A375 (cell line): Measurements from ENCODE around the gene VWA3A. TPM values are rescaled to one million over a fixed set of nuclear protein-coding genes. Genes with fewer than 3 reads are reported as not detected.

Source experiments
- total RNA-seq: library from RNA; depleted of rRNA; stranded (reverse); fragments of >200 nt; shearing (Covaris generic); gene quantifications from 2 replicates; pipeline ENCODE4 v1.2.3, GENCODE V29; 2014; rRNA removed

VWA3A gene, protein sequence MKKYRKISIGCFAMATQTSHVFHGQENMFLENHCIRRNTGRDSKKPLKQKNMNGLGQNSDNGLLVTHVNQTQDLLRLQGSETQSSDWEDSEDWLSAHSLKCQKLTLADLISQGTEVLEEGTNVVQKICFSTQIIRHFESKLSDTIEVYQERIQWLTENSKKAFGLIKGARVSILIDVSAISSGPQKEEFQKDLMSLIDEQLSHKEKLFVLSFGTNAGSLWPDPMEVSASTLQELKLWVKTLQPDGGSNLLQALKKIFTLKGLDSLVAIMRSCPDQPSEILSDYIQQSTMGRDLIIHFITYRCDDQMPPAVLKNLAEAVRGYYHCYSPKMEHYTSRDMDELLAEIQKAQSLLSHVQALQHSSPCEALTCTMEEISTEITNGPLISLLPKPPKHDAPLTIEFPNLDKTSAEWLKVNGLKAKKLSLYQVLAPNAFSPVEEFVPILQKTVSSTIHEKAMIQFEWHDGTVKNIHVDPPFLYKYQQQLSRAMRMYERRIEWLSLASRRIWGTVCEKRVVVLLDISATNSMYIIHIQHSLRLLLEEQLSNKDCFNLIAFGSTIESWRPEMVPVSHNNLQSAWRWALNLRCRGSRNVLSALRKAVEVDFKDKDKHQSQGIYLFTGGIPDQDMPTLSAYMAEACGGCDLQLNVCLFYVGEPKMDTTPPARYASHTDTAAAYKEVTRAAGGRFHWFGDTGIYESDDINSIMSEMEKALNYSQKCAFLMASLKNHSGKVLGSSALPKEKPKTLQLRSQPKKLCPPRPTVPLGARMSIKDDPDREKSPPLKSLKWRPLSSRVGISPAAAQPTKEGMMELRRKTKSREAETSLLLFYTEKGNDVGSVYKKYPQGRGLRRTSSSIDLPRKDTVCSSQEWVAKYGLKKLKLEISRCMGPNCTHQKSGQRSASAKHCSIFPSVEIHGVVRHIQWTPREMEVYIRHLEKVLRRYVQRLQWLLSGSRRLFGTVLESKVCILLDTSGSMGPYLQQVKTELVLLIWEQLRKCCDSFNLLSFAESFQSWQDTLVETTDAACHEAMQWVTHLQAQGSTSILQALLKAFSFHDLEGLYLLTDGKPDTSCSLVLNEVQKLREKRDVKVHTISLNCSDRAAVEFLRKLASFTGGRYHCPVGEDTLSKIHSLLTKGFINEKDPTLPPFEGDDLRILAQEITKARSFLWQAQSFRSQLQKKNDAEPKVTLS
- total RNA-seq = 0.04 and 0.37 TPM in 2 replicates

DNA sequence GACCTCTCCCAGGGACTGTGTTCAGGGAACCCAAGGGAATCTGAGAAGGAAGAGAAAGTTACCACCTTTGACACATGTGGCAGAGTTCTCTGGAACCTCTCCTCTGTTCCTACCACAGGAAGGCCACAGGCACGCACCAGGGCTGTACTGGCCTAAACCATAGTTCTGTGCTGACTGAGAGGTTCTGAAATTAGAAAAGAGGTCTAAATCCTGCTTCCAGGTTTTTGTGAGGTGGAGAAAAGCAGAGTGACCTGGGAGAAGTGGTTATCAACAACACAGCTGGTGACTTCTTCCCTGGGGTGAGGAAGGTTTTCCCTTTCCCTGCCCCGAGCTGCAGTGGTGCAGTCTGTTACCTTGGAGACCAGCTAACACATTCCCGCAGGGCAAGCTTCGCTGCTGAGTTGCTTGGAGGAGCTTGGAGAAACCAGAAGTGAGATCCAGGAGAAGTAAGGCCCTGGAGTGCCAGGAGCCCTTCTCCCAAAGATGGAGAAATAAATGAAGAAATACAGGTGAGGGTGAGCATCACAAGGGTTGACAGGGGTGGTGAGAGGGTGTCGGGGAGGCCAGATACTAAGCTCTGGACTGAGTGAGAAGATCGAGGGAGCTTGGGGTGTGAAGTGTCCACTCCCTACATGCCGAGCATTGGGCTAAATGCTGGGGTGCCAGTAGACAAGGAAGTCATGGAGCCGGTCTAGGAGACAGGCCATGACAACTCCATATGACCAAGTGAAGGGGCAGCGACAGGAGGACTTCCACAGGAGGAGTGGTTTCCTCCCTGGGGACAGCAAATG, at the start of gene VWA3A:
VWA3A (plus strand) TSS at position 399 of the 791 bp plus-strand sequence; CDS start at position 496, 97 bp downstream.

DNA sequence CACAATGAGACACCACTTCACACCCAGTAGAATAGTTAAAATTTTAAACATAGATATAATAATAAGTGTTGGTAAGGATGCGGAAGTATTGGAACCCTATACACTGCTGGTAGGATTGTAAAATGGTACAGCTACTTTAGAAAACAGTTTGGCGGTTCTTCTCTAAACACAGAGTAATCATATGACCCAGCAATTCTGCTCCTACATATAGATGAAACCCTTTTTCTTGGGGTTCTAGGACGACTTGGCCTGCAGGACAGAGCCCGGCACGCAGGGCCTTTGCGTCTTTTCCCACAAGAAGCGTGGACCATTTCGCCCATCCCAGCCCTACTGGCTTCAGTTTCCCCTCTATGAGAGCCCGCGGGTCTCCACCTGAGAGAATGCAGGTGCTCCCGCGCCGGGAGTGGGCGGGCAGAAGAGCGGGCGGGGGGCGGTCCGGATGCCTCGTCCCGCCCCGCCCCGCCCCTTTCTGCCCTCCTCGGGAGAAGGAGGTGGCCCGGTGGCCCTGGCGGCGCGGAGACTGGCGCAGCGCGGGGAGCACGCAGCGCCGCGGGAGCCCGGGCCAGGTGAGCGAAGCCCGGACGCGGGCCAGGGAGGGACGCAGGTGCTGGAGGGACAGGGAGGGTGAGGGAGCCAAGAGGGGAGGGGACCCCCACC, 69.8 kb downstream of the VWA3A start, which contains the start of gene SDR42E2:
SDR42E2 (plus strand) TSS at position 508 of the 657 bp plus-strand sequence. CDS start 3,077 bp downstream, outside the sequence.

DNA sequence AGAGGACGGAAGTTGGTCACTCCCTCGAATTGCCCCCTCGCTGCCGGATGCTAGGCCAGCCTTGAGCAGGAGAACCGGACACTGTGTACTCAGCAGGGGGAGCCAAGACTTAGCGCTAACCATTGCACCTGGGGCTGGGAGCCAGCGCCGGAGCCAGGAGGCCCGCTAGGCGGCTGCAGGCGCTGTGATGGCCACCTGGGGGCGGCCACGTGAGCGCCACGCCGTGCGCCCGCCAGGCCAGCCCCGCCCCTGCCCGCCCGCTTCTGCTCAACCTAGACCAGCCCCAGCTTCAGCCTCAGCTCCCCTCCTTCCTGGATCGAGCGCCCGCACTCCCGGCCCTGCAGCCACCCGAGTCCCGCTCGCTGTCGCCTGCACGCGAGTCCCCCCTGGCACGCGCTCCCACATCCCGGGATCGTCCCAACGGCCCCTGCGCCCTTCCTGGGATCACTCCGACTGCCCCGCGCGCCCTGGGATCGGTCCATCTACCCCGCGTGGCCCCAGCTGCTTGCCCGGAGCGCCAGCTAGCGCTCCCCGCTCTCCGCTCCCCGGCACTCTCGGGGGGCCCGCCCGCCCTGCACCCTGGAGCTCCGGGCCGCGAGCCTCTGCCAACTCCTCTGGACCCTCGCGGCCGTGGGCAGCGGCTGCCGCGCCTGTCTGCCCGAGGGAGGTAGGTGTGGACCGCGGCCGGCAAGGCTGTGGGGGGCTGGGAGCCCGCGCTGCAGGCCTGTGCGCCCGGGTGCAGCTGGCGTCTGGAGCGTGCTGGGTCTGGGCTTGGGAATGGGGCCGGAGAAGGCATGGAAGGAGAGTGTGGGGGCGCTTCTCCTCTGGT, 113.9 kb downstream of the VWA3A start, which contains the start of gene EEF2K:
EEF2K (plus strand) TSS at position 266 of the 829 bp plus-strand sequence. CDS start 19,452 bp downstream, outside the sequence.

Other genes with a start within 250 kb of the VWA3A start
- 15.9 and 20.0 TPM in 2 replicates for gene NPIPB4, start 234.8 kb upstream of the VWA3A start, total RNA-seq
- 92.2 and 102 TPM in 2 replicates for gene UQCRC2, start 139.2 kb upstream of the VWA3A start, total RNA-seq
- gene PDZD9, start 91.4 kb upstream of the VWA3A start, total RNA-seq = not detected in 2 replicates
- 78.3 and 79.1 TPM in 2 replicates for gene MOSMO, start 84.4 kb upstream of the VWA3A start, total RNA-seq
- gene SDR42E2, start 70.0 kb downstream of the VWA3A start, total RNA-seq = not detected in 2 replicates
- gene EEF2K, start 113.7 kb downstream of the VWA3A start, total RNA-seq = 15.0 and 21.2 TPM in 2 replicates
- 72.4 and 79.7 TPM in 2 replicates for gene POLR3E, start 204.9 kb downstream of the VWA3A start, total RNA-seq